Measurements from ENCODE around the gene TREML1. TPM values are rescaled to one million over a fixed set of nuclear protein-coding genes. Genes with fewer than 3 reads are reported as not detected.

TREML1 gene
- total RNA-seq, 1 donor: not detected

- Histone ChIP-seq H3K4me2 (ENCODE audit: insufficient read depth, low read length) (no peak overlapping the region), H3K4me1 (ENCODE audit: insufficient read depth, low read length) (no peaks in the 10 kb centered on the region), H2AFZ (ENCODE audit: low read length) (no peak overlapping the region), H3K4me3 (ENCODE audit: insufficient read depth, low read length) (no peak overlapping the region), H3K36me3 (ENCODE audit: insufficient read depth, low read length) (no peaks in the 10 kb centered on the region), H3K9me3 (ENCODE audit: low read depth, low read length) (no peaks in the 10 kb centered on the region), H4K20me1 (ENCODE audit: insufficient read depth, low read length) (no peaks in the 10 kb centered on the region), H3K27ac (ENCODE audit: low read depth, low read length) (no peak overlapping the region), H3K79me2 (ENCODE audit: insufficient read depth, low read length) (no peaks in the 10 kb centered on the region), H3K27me3 (ENCODE audit: insufficient read depth, low read length) (no peaks in the 10 kb centered on the region)
- no peak for DNase-seq (ENCODE audit: insufficient read length, low spot score, missing footprints)
- TF ChIP-seq CTCF (IDR thresholded peaks at IDR 0.05; ENCODE audit: extremely low read depth, low read depth, low read length): no peak
Measured at GRCh38 chr6:41156001-41156400, 1.9 kb upstream of the TREML1 start.

- no peak for TF ChIP-seq CTCF (IDR thresholded peaks at IDR 0.05; ENCODE audit: extremely low read depth, low read depth, low read length)
Measured at GRCh38 chr6:41155132-41155805, 1.1 kb upstream of the TREML1 start.

GRCh38 chr6:41153451-41153850, 696 bp downstream of the TREML1 start:
- Histone ChIP-seq H3K9me3 (ENCODE audit: low read depth, low read length) (no peaks in the 10 kb centered on the region), H3K27me3 (ENCODE audit: insufficient read depth, low read length) (no peaks in the 10 kb centered on the region), H3K4me2 (ENCODE audit: insufficient read depth, low read length) (no peak overlapping the region), H3K79me2 (ENCODE audit: insufficient read depth, low read length) (no peaks in the 10 kb centered on the region), H3K4me3 (ENCODE audit: insufficient read depth, low read length) (no peak overlapping the region), H2AFZ (ENCODE audit: low read length) (no peak overlapping the region), H4K20me1 (ENCODE audit: insufficient read depth, low read length) (no peaks in the 10 kb centered on the region), H3K4me1 (ENCODE audit: insufficient read depth, low read length) (no peaks in the 10 kb centered on the region), H3K27ac (ENCODE audit: low read depth, low read length) (no peak overlapping the region), H3K36me3 (ENCODE audit: insufficient read depth, low read length) (no peaks in the 10 kb centered on the region)
- no peak for TF ChIP-seq CTCF (IDR thresholded peaks at IDR 0.05; ENCODE audit: extremely low read depth, low read depth, low read length)
- DNase-seq (ENCODE audit: insufficient read length, low spot score, missing footprints): no peak

More at GRCh38 chr6:41155132-41155805, 1.1 kb upstream of the TREML1 start:
- Histone ChIP-seq H3K79me2 (ENCODE audit: insufficient read depth, low read length) (no peaks in the 10 kb centered on the region), H3K4me3 (ENCODE audit: insufficient read depth, low read length) (no peak overlapping the region), H2AFZ (ENCODE audit: low read length) (no peak overlapping the region), H3K36me3 (ENCODE audit: insufficient read depth, low read length) (no peaks in the 10 kb centered on the region), H3K27me3 (ENCODE audit: insufficient read depth, low read length) (no peaks in the 10 kb centered on the region), H3K4me2 (ENCODE audit: insufficient read depth, low read length) (no peak overlapping the region), H4K20me1 (ENCODE audit: insufficient read depth, low read length) (no peaks in the 10 kb centered on the region), H3K9me3 (ENCODE audit: low read depth, low read length) (no peaks in the 10 kb centered on the region), H3K27ac (ENCODE audit: low read depth, low read length) (no peak overlapping the region), H3K4me1 (ENCODE audit: insufficient read depth, low read length) (no peaks in the 10 kb centered on the region)
- no peak for DNase-seq (ENCODE audit: insufficient read length, low spot score, missing footprints)

- no peak overlapping the region for H2AFZ ChIP-seq (ENCODE audit: low read length)
- no peak for TF ChIP-seq CTCF (IDR thresholded peaks at IDR 0.05; ENCODE audit: extremely low read depth, low read depth, low read length)
- H3K36me3 ChIP-seq (ENCODE audit: insufficient read depth, low read length): no peaks in the 10 kb centered on the region
- no peaks in the 10 kb centered on the region for H4K20me1 ChIP-seq (ENCODE audit: insufficient read depth, low read length)
- H3K79me2 ChIP-seq (ENCODE audit: insufficient read depth, low read length): no peaks in the 10 kb centered on the region
- no peak overlapping the region for H3K4me2 ChIP-seq (ENCODE audit: insufficient read depth, low read length)
- no peak overlapping the region for H3K4me3 ChIP-seq (ENCODE audit: insufficient read depth, low read length)
- H3K9me3 ChIP-seq (ENCODE audit: low read depth, low read length): no peaks in the 10 kb centered on the region
- H3K27me3 ChIP-seq (ENCODE audit: insufficient read depth, low read length): no peaks in the 10 kb centered on the region
- no peaks in the 10 kb centered on the region for H3K4me1 ChIP-seq (ENCODE audit: insufficient read depth, low read length)
- no peak overlapping the region for H3K27ac ChIP-seq (ENCODE audit: low read depth, low read length)
- DNase-seq (ENCODE audit: insufficient read length, low spot score, missing footprints): no peak
Measured at GRCh38 chr6:41150671-41151070, 3.5 kb downstream of the TREML1 start.

Data from osteoblast (primary cell).